GM12878 (cell line): ENCODE data around the gene AGAP1. TPM values are rescaled to one million over a fixed set of nuclear protein-coding genes. Genes with fewer than 3 reads are reported as not detected.

Experiments
- ATAC-seq: fragments of 200-7000 bp; cut with Tn5 transposase; 3 replicates; pipeline ENCODE4 v1.9.1; 2020; ENCODE audit warnings: mild to moderate bottlenecking, moderate library complexity
- BruUV-seq: library from RNA; stranded (reverse); fragments of 400-500 nt; replicated peaks from 2 replicates; lab custom pipeline; 2021; lab: Mats Ljungman, UMichigan
- CTCF ChIA-PET: fragments of 300-600 bp; sonication (Branson Sonifier 250); formaldehyde crosslinking; extraction: SDS; loops from one replicate; lab custom pipeline; 2021; ENCODE audit warnings: inconsistent platforms; lab: Yijun Ruan, JAX
- POLR2A ChIA-PET: fragments of 350-600 bp; formaldehyde crosslinking; extraction: SDS; loops from one replicate; lab custom pipeline; 2021; ENCODE audit warnings: inconsistent platforms; lab: Charles Lee
- RAD21 ChIA-PET: fragments of 300-600 bp; sonication (Branson Sonifier 250); formaldehyde crosslinking; loops from one replicate; lab custom pipeline; 2023; ENCODE audit warnings: antibody characterized with exemption; ENCODE audit not compliant: unreplicated experiment; lab: Charles Lee
- SMC1A ChIA-PET: fragments of 300-600 bp; sonication (Branson Sonifier 250); formaldehyde crosslinking; loops from one replicate; lab custom pipeline; 2023; ENCODE audit not compliant: unreplicated experiment, uncharacterized antibody; lab: Charles Lee
- DNase-seq: peaks from one replicate; pipeline ENCODE4 v3.0.0-alpha.2; 2011; ENCODE audit warnings: low read depth, low spot score
- FAIRE-seq: peaks from 3 replicates; lab custom pipeline; 2011; peaks lifted over from hg19 to GRCh38; lab: Jason Lieb, UNC
- H2AFZ ChIP-seq: 2 replicates; pipeline ENCODE4 v1.6.0; 2011; ENCODE audit warnings: low read depth, low read length, control low read depth; ENCODE audit not compliant: control insufficient read depth
- H3K27ac ChIP-seq: 2 replicates; pipeline ENCODE4 v1.5.1; 2011; ENCODE audit warnings: control low read depth; ENCODE audit not compliant: control insufficient read depth, insufficient read depth
- H3K27me3 ChIP-seq, 2 experiments: replicated peaks in 1 of 2; 2 replicates each; pipeline versions ENCODE4 v1.6.0 to v1.6.1; 2011; ENCODE audit warnings: low read length in 1 of 2; ENCODE audit not compliant: control insufficient read depth in 2 of 2, insufficient read depth in 2 of 2
- H3K36me3 ChIP-seq, 2 experiments: 2 replicates each; pipeline ENCODE4 v1.5.1; 2011; ENCODE audit warnings: low read length in 1 of 2; ENCODE audit not compliant: control insufficient read depth in 2 of 2, insufficient read depth in 2 of 2
- H3K4me1 ChIP-seq: 2 replicates; pipeline ENCODE4 v1.6.1; 2011; ENCODE audit warnings: mild to moderate bottlenecking, low read length, moderate library complexity, mixed read lengths; ENCODE audit not compliant: control insufficient read depth, insufficient read depth
- H3K4me2 ChIP-seq: 2 replicates; pipeline ENCODE4 v1.6.0; 2011; ENCODE audit warnings: control low read depth; ENCODE audit not compliant: control insufficient read depth, insufficient read depth
- H3K4me3 ChIP-seq: fragments of 200-600 bp; sonication (generic); 2 replicates; pipeline ENCODE4 v1.5.1; 2016
- H3K79me2 ChIP-seq: 2 replicates; pipeline ENCODE4 v1.6.0; 2011; ENCODE audit warnings: low read length; ENCODE audit not compliant: control insufficient read depth, insufficient read depth
- H3K9ac ChIP-seq: 2 replicates; pipeline ENCODE4 v1.8.0; 2011; ENCODE audit warnings: low read length, control low read depth, mixed read lengths; ENCODE audit not compliant: control insufficient read depth, insufficient read depth
- H3K9me3 ChIP-seq: replicated peaks from 3 replicates; pipeline ENCODE4 v1.5.1; 2011; ENCODE audit warnings: mild to moderate bottlenecking, low read length; ENCODE audit not compliant: control insufficient read depth, insufficient read depth
- H4K20me1 ChIP-seq: 2 replicates; pipeline ENCODE4 v1.6.0; 2011; ENCODE audit not compliant: control insufficient read depth, insufficient read depth
- CREB1 ChIP-seq: IDR thresholded peaks from 2 replicates; pipeline ENCODE4 v1.6.1; 2012; ENCODE audit warnings: low read depth, mild to moderate bottlenecking, inconsistent platforms
- E2F8 ChIP-seq: fragments of 450-650 bp; IDR thresholded peaks from 2 replicates; pipeline ENCODE4 v1.6.1; 2018; ENCODE audit warnings: mild to moderate bottlenecking, low read depth, moderate library complexity; ENCODE audit not compliant: partially characterized antibody
- EGR1 ChIP-seq, 2 experiments: IDR thresholded peaks; 1 replicate in 1 of 2; 2 replicates in 1 of 2; pipeline ENCODE4 v1.6.1; 2011 to 2012; ENCODE audit warnings: low read depth in 2 of 2, low read length in 2 of 2, borderline replicate concordance in 1 of 2, mild to moderate bottlenecking in 1 of 2, moderate library complexity in 1 of 2
- ESRRA ChIP-seq: IDR thresholded peaks from 2 replicates; pipeline ENCODE4 v1.6.1; 2012; ENCODE audit warnings: mild to moderate bottlenecking, low read length, improper control_type of control experiment
- GATAD2B ChIP-seq: fragments of 450-650 bp; conservative IDR thresholded peaks from 2 replicates; pipeline ENCODE4 v1.6.1; 2017; ENCODE audit warnings: low read depth, mild to moderate bottlenecking, moderate library complexity
- HDAC6 ChIP-seq: fragments of 200-600 bp; sonication (generic); IDR thresholded peaks from one replicate; pipeline ENCODE4 v1.8.0; 2017; ENCODE audit warnings: antibody characterized with exemption; ENCODE audit not compliant: unreplicated experiment
- IRF5 ChIP-seq: fragments of 450-650 bp; IDR thresholded peaks from 2 replicates; pipeline ENCODE4 v1.6.1; 2017; ENCODE audit warnings: borderline replicate concordance
- MTA2 ChIP-seq: fragments of 450-650 bp; IDR thresholded peaks from 2 replicates; pipeline ENCODE4 v1.6.1; 2016; ENCODE audit warnings: low read depth, mild to moderate bottlenecking, moderate library complexity
- MXI1 ChIP-seq: fragments of 150-350 bp; IDR thresholded peaks from 2 replicates; pipeline ENCODE4 v1.6.1; 2011; ENCODE audit warnings: low read depth, mild to moderate bottlenecking, inconsistent platforms, low read length, improper control_type of control experiment
- SMC3 ChIP-seq: IDR thresholded peaks from 2 replicates; pipeline ENCODE4 v1.6.1; 2011; ENCODE audit warnings: low read length, improper control_type of control experiment, borderline replicate concordance
- SP1 ChIP-seq: IDR thresholded peaks from one replicate; pipeline ENCODE4 v1.6.1; 2011; ENCODE audit warnings: low read depth, low read length
- SREBF1 ChIP-seq: IDR thresholded peaks from 2 replicates; pipeline ENCODE4 v1.6.1; 2012; ENCODE audit warnings: mild to moderate bottlenecking, low read length
- TCF7 ChIP-seq: IDR thresholded peaks from 2 replicates; pipeline ENCODE4 v1.6.1; 2014; ENCODE audit warnings: antibody characterized with exemption, borderline replicate concordance
- WGBS: methylation state at CpG from one replicate; pipeline ENCODE4 v1.1.6; 2016; ENCODE audit warnings: low lambda C conversion rate; ENCODE audit not compliant: insufficient replicate concordance, insufficient coverage; ENCODE audit errors: missing lambda C conversion rate; 5-methylcytosine and 5-hydroxymethylcytosine counted together
- in situ Hi-C: fragments of 300-500 bp; cut with MboI; formaldehyde crosslinking; loops from 9 replicates; pipeline ENCODE4 v1.14.3; 2018; ENCODE audit warnings: mixed read lengths
- intact Hi-C: fragments of 100-400 bp; cut with micrococcal nuclease; formaldehyde crosslinking; loops from one replicate; pipeline ENCODE4 v1.14.2; 2022; ENCODE audit not compliant: unreplicated experiment
- polyA plus RNA-seq, 11 experiments: library from polyadenylated mRNA; depleted of rRNA in 4 of 11; unstranded in 6 of 11; stranded (reverse) in 5 of 11; fragments of >200 nt; fragmentation: Nextera tagmentation in 4 of 11; fragmentation: Illumina TruSeq in 1 of 11; extraction: Ambion mirVana in 4 of 11; extraction: Trizol in 1 of 11; gene quantifications; 1 replicate in 1 of 11; 2 replicates in 10 of 11; pipeline versions ENCODE4 v1.2.1 to v1.2.3, GENCODE V29; 2011 to 2016; ENCODE audit warnings: inconsistent platforms in 2 of 11, missing spikeins in 2 of 11, low read depth in 1 of 11
- total RNA-seq, 4 experiments: library from RNA; depleted of rRNA in 3 of 4; stranded (reverse); fragments of >200 nt in 3 of 4; fragmentation: Illumina TruSeq in 1 of 4; extraction: Trizol in 1 of 4; gene quantifications; 2 replicates each; pipeline versions ENCODE4 v1.2.1 to v1.2.3, GENCODE V29; 2013 to 2021
- TF ChIP-seq, protein P1 (sequence below): fragments of 450-650 bp; formaldehyde crosslinking; IDR thresholded peaks from 2 replicates; pipeline ENCODE4 v1.4.0; 2020; ENCODE audit warnings: mild to moderate bottlenecking, moderate library complexity

Gene AGAP1
- total and polyA plus RNA-seq, 10 of the 15 experiments (the other 5 are each of a cell fraction or from before 2014, with no cell fraction given): 0.05 to 0.15 (median 0.06) TPM; not detected in 7

DNA sequence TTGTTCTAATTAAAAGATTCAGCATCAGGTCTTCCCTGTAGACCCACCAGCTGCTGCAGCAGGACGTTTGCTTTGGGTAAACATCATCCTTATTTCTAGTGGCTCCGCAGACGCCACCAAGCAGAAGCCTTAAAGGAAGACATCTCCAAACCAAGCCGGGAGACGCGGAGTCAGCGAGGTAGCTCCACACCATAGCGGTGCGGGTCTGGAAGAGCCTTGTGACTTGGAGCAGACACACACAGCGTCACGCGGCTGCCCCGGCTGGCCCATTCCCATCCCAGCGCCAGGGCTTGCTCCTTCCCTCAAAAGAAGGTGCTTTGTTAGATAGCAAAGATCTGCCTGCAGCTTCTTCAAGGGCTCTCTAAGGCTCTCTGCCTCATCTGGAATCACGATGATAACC, 437.8 kb downstream of the AGAP1 start:
- no peaks in the 10 kb centered on the region for H4K20me1 ChIP-seq
- intact Hi-C loops: no loop called here
- ChIA-PET CTCF (no interaction called here), SMC1A (no interaction called here), RAD21 (no interaction called here), POLR2A (no interaction called here)
- no peak for DNase-seq
- no peaks in the 10 kb centered on the region for H3K4me1 ChIP-seq
- no peak overlapping the region for H3K4me2 ChIP-seq
- H3K36me3 ChIP-seq: no peaks in the 10 kb centered on the region
- H3K4me3 ChIP-seq: no peak overlapping the region
- no TSS peak for BruUV-seq
- no peaks in the 10 kb centered on the region for H3K79me2 ChIP-seq
- WGBS: 63% methylated on average over 15 of the region's 15 CpGs
- no peak for FAIRE-seq
- H2AFZ ChIP-seq: no peak overlapping the region
- in situ Hi-C loops: no loop called here
- H3K27ac ChIP-seq: no peak overlapping the region
- H3K9me3 ChIP-seq: no peaks in the 10 kb centered on the region; the same call in 2 of the 3 replicates
- H3K9ac ChIP-seq: no peak overlapping the region
- no peaks in the 10 kb centered on the region for H3K27me3 ChIP-seq
- ATAC-seq: no peak
- TF ChIP-seq IRF5 (no peak), TCF7 (no peak), HDAC6 (no peak), MXI1 (no peak), SP1 (no peak), SREBF1 (no peak), EGR1 (IDR thresholded peaks at IDR 0.05; ENCODE audit: borderline replicate concordance in 1 of 2, low read depth in 2 of 2, low read length in 2 of 2) (no peak), SMC3 (no peak), ESRRA (no peak), CREB1 (no peak), MTA2 (no peak), GATAD2B (no peak), E2F8 (no peak)
- TF ChIP-seq, protein P1, sequence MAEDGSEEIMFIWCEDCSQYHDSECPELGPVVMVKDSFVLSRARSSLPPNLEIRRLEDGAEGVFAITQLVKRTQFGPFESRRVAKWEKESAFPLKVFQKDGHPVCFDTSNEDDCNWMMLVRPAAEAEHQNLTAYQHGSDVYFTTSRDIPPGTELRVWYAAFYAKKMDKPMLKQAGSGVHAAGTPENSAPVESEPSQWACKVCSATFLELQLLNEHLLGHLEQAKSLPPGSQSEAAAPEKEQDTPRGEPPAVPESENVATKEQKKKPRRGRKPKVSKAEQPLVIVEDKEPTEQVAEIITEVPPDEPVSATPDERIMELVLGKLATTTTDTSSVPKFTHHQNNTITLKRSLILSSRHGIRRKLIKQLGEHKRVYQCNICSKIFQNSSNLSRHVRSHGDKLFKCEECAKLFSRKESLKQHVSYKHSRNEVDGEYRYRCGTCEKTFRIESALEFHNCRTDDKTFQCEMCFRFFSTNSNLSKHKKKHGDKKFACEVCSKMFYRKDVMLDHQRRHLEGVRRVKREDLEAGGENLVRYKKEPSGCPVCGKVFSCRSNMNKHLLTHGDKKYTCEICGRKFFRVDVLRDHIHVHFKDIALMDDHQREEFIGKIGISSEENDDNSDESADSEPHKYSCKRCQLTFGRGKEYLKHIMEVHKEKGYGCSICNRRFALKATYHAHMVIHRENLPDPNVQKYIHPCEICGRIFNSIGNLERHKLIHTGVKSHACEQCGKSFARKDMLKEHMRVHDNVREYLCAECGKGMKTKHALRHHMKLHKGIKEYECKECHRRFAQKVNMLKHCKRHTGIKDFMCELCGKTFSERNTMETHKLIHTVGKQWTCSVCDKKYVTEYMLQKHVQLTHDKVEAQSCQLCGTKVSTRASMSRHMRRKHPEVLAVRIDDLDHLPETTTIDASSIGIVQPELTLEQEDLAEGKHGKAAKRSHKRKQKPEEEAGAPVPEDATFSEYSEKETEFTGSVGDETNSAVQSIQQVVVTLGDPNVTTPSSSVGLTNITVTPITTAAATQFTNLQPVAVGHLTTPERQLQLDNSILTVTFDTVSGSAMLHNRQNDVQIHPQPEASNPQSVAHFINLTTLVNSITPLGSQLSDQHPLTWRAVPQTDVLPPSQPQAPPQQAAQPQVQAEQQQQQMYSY: no peak
